Measurements from ENCODE around the gene PPAN.

The PPAN gene

DNA sequence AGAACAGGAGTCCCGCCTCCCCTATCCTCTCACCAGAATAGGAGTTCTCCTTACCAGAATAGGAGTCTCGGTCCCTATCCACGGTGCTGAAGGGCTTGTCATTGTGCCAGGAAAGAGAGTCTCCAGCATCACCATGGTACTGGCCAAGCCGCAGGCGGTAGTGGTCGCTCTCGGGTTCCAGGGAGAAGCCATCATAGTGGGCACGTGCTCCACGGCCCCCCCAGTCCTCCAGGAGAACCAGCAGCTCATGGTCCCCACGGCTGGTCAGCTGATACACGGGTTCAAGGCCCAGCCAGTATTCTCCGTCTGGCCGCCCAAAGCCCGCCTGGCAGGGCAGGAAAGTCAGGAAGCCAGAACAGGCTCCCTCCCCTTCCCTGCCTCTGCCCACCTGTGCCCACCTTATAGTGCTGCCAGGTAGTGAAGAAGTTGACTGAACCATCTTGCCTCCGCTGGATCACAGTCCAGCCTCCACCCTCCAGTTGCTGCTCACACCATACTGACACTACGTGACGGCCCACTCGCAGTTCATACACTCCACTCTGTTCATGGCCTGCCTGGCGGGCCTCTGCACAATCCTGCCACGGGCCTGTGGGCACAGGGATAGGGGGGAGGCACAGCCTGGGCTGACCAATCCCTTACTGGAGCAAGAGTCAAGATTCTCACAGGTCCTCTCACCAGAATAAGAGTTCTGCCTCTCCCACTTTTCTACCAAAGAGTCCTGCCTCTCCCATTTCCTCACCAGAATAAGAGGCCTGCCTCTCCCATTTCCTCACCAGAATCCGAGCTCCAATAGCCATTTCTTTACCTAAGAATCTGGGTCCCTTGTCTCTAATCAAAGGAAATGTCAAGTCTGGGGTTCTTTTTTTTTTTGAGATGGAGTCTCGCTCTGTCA, 12.6 kb upstream of the PPAN start:
- DNase-seq (ENCODE audit: low read depth): no peak

DNA sequence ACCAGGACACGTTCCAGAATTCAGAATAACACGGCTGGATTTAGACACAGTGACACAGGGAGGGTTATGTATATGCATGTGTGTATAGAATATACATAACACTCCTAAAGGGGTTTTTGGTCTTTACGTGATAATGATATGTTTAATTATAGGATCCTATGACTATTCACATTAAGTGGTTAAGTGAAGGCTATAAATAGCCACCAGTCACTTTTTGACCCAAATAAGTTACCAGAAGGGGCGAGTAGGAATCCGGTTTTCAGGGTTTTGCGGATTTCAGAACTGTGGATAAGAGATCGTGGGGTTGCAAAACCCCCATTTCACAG, 10.6 kb upstream of the PPAN start:
- no peak for DNase-seq (ENCODE audit: low read depth)

DNA sequence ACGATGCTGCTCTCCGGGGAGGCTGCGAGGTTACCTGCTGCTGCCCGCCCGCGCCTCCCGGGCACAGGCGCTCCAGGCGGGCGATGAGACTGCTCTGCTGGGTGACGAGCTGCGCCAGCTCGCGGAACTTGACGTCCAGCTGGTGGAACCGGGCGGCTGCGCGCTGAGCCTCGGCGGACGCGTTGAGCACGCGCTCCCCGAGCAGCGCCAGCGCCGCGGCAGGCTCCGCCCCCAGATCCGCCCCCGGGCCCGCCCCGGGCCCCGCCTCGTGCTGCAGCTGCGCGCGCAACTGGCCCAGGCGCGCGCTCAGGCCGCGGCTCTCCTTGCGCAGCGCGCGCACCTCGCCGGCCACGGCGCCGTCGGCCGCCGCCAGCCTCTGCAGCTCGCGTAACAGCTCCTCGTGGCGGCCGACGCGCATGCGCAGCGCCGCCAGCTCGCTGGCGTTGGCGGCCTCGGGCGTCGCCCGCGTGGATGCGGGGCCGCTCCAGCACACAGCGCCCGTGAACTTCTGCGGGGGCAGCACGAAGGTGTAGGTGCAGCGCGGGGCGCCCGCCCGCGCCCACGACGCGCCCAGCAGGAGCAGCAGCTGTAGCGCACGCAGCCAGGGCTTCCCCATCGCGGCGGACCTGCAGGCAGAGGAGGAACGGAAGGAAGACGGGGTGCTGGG, 10.1 kb upstream of the PPAN start:
- peak; percentile 83 for DNase-seq (ENCODE audit: low read depth)

DNA sequence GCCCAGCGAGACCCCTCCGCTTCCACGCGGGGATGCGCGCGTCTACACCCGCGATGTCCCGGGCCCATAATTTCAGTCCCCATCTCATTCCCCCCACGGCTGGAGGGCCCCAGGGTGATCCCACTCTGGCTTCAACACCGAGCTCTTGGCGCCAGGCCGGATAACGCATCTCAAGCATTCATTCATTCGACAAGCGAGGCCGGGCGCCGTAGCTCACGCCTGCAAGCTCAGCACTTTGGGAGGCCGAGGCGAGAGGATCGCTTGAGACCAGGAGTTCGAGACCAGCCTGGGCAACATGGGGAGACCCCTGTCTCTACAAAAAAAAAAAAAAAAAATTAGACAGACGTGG, 9.6 kb upstream of the PPAN start:
- DNase-seq (ENCODE audit: low read depth): no peak

DNA sequence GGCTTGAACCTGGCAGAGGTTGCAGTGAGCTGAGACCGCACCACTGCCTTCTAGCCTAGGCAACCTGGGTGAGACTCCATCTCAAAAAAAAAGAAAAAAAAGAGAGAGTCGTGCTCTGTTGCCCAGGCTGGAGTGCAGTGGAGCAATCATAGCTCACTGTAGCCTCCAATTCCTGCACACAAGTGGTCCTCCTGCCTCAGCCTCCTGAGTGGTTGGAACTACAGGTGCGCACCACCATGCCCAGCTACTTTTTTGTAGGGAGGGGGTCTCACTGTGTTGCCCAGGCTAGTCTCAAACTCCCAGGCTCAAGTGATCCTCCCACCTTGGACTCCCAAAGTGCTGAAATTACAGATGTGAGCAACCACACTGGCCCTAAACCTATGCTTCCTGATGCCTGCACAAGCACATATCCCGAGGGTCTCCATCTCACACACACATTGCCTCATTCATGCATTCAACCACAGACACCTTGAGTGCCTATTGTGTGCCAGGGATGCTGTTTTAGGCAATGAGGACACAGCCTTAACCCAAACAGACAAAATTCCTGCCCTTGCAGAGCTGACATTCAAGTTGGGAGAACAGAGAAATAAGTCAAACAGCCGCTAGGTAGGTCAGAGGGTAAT, 5.9 kb upstream of the PPAN start:
- DNase-seq (ENCODE audit: low read depth): no peak

DNA sequence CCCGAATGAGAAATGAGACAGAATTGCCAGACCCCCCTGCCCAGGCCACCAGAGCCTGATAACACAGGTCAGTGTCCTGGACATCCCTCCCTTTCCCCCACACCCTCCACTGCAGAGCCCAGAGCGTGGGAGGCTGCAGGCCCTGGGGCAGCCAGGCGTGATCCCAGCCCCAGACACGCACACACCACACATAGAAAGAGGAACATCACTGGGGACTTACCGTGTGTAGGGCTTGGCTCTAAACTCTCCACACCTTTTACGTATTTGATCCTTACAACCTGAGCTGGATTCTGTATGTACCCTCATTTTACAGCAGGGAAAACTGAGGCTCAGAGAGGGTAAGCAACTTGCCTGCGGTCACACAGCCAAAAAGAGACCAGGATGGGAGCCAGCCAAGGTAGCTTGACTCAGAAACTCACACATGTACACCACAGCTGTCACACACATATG, 3.4 kb upstream of the PPAN start:
- DNase-seq (ENCODE audit: low read depth): no peak

DNA sequence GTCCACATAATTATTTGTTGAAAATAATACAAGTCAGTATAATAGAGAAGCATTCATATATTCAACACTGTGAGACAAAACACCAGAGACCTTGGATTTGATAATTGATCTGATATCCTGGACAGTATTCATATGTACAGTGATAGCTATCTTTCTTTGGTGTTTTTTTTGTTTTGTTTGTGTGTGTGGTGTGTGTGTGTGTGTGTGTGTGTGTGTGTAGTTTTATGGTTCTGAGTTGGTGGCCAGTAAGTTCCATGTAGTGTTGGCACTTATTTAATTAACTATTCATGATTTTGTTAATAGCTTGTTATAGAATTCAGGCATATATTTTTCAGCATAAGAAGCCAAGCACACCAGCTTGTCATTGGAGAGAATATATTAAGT, 2.0 kb upstream of the PPAN start:
- no peak for DNase-seq (ENCODE audit: low read depth)

DNA sequence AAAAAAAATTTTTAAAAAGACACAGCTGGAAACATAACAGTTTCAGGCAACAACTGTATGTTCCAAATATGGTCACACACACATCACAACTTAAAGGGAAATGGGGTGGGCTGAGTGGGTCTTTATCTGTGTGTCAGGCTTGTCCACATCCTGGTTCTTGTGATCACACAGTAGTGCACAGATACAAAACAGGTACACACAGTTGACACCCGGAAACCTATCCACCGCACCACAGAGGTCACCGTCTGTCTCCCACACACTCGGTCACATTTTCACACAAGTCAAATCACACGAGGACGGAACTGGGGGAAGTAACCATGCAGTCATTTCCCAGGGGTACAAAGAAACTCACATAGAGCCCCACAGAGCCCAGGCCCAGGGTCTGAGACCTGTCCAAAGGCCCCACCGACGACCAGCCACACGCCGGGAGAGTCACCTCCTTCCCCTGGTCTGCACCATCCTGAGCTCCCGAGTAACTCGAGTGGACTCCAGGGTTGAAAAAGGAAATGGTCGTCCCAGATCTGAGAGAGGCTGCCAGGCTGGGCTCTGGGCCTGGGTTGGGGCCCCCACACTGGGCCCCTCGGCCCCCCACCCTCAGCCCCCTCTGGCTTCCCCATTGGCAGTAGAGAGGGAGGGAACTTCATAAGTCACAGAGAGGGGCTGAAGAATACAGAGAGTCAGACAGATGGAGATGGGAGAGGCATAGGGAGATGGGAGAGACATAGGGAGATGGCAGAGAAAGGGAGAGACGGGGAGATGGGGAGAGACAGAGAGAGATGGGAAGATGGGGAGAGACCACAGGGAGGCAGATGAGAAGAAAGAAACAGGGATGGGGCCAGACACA, 1.3 kb upstream of the PPAN start:
- peak; percentile 75 for DNase-seq (ENCODE audit: low read depth)

DNA sequence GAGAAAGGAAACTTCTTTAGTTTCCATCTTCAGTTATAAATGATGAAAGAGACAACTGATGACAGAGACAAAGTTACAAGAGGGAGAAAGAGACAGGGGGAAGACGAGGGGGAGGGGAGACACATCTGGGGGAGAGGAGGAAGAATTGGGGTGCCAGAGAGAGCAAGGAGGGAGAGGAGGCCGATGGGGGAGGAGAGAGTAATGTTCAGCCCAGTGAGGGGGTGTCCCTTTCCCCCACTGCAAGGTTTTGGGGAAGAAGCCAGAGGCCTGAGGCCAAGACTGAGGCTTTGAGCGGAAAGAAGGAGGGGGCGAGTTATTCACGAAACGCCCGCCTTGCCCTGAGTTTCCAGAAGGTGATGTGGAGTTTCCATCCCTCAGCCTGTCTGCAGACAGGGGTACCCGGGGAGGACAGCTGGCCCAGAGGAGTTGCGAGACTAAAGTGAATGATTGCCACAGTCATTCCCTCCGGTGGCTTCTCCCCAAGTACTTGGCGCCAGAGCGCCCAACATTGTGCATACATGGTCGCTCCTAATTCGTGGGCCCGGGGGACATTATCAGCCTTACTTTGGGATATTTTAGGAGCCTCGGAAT, 558 bp upstream of the PPAN start:
- peak; percentile 67 for DNase-seq (ENCODE audit: low read depth)

DNA sequence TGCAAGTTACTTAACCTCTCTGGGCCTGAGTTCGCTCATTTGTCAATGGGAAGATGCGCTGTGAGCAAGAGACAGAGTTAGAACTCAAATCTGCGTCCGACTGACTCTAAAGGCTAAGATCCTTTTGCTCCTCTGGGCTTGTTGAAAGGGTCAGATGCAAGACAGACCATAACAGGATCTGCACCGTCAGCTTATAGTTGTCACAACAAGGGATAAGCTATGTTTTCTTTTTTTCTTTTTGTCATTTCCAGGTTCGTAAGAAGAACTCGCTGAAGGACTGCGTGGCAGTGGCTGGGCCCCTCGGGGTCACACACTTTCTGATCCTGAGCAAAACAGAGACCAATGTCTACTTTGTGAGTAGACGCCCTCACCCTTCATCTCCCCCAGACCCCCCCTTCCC, 1.1 kb downstream of the PPAN start:
- no peak for DNase-seq (ENCODE audit: low read depth)

DNA sequence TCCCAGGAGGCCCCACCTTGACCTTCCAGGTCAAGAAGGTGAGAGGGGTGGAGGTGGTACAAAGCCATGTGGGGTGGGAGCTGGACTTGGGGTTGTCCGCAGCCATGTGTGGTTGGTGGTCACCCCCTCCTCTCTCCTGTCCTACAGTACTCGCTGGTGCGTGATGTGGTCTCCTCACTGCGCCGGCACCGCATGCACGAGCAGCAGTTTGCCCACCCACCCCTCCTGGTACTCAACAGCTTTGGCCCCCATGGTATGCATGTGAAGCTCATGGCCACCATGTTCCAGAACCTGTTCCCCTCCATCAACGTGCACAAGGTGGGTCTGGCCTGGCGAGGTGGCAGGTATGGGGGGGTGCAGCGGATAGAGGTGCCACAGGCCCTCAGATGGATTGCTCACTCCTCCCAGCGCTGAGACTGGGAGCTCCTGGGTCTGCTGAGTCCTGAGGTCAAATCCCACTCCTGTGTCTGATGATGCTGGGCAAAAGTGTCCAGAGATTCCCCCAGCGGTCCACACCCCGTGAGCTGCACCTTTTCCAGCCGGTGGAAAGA, 1.7 kb downstream of the PPAN start:
- DNase-seq (ENCODE audit: low read depth): no peak

DNA sequence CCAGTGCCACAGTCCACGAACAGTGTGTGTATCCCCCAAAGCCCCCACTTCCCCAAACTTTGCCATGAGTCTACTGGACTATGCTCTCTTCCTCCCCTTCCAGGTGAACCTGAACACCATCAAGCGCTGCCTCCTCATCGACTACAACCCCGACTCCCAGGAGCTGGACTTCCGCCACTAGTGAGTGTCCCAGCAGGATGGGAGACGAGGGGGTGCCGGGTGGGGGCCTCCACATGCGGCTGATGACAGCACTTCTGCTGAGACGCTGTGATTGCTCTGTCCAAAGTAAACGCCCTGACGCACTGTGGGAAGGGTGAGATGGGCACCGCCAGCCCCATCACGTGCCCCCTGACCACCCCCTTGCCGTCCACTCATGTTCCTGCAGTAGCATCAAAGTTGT, 3.4 kb downstream of the PPAN start:
- DNase-seq (ENCODE audit: low read depth): no peak

DNA sequence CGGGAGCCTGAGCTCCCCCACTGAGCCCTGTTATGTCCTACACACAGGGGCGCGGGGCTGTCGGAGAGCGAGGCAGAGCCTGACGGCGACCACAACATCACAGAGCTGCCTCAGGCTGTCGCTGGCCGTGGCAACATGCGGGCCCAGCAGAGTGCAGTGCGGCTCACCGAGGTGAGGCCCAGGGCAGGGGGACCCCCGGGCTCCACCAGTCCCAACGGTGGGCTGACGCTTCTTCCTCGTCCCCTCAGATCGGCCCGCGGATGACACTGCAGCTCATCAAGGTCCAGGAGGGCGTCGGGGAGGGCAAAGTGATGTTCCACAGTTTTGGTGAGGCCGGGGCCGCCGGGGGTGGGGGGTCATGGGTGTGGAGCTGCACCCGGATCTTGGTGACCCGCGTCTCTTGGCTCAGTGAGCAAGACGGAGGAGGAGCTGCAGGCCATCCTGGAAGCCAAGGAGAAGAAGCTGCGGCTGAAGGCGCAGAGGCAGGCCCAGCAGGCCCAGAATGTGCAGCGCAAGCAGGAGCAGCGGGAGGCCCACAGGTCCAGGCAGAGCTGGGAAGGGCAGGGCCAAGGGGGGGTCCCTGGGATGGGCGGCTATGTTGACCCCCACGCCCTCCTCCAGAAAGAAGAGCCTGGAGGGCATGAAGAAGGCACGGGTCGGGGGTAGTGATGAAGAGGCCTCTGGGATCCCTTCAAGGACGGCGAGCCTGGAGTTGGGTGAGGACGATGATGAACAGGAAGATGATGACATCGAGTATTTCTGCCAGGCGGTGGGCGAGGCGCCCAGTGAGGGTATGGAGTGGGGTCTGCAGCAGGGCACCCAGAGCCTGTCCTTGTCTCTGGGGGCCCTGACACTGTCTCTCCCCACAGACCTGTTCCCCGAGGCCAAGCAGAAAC, 4.2 kb downstream of the PPAN start:
- no peak for DNase-seq (ENCODE audit: low read depth)

DNA sequence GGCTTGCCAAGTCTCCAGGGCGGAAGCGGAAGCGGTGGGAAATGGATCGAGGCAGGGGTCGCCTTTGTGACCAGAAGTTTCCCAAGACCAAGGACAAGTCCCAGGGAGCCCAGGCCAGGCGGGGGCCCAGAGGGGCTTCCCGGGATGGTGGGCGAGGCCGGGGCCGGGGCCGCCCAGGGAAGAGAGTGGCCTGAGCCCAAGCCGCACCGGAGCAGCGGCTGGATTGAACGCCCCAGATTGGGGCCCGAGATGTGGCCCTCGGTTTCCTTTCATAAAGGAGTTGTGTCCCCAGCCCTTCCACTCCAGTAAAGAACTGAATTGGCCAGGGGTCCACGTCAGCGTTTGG, 4.8 kb downstream of the PPAN start:
- DNase-seq (ENCODE audit: low read depth): no peak

DNA sequence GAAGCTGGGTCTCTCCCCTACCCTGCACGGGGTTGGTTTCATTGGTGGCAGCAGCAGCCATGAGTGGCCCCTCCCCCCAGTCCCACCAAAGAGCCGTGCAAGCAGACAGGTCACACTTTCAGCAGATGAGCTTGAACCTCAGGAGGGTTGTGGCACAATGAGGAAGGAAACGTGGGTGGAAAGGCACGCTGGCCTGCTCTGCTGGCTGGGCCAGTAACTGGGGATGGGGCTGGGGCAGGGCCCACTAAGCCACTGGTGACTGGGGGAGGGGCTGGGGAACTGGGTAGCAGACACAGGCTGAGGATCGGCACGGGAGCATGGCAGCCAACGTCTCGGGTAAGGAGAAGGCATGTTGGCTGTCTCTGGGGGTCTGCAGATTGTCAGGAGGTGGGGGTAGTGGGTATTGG, 5.2 kb downstream of the PPAN start, which contains the start of gene P2RY11:
P2RY11 (plus strand) TSS at position 289 of the 407 bp plus-strand sequence; CDS start at position 318, 29 bp downstream.
- DNase-seq (ENCODE audit: low read depth): no peak

DNA sequence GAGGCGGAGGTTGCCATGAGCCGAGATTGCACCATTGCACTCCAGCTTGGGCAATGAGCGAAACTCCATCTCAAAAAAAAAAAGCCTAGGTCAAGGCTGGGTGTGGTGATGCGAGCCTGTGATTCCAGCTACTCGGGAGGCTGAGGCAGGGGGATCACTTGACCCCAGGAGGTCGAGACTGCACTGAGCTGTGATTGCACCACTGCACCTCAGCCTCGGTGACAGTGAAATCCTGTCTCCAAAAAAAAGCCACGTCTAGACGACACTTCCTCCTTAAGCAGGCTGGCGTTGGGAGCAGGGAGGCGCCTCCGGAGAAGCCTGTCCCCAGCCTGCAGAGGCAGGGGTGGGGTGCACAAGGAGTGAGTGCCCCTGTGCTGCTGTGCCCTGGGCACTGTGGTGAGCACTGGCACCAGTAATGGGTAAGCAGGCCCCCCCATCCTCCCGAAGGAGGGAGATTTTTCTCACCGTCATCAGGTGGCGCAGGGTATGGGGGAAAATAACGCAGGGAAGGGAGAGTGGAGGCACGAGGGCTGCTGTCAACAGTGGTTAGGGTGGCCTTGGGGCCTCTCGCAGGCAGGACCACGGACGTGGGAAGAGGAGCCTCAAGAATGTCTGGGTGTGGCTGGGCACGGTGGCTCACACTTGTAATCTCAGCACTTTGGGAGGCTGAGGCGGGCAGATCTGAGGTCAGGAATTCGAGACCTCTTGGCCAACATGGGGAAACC, 6.0 kb downstream of the PPAN start:
- peak; percentile 57 for DNase-seq (ENCODE audit: low read depth)

DNA sequence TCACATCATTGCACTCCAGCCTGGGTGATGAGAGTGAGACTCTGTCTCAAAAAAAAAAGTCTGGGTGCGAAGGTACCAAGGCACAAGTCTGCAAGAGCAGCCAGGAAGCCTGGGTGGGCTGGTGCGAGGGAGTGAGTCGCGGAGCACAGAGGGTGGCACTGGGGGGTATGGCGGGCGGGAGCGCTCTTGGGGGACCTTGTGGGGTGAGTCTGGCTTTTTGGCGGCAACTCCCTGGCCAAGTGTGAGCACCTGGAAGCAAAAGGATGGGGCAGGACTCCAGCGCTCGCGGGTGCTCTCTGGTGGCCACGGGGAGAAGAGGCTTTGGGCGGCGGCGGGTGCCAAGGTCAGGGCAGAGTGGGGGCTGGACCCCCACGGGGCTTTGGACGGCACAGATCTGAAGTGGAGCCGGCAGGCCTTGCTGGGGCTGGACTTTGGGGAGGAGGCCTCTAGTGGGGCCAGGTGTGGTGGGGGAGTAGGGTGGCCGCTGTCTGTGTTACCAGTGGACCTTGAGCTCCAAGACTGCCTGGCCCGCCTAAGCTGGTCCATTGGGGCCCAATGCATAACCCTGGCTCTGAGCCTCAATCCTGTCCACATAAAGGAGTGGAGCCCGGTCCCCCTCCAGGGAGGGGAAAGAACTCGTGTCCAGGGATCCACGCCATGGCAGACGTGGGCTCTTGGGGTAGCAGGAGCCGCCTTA, 6.9 kb downstream of the PPAN start:
- peak; percentile 55 for DNase-seq (ENCODE audit: low read depth)

DNA sequence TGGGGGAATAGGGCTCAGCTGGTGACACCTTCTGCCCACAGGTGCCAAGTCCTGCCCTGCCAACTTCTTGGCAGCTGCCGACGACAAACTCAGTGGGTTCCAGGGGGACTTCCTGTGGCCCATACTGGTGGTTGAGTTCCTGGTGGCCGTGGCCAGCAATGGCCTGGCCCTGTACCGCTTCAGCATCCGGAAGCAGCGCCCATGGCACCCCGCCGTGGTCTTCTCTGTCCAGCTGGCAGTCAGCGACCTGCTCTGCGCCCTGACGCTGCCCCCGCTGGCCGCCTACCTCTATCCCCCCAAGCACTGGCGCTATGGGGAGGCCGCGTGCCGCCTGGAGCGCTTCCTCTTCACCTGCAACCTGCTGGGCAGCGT, 7.4 kb downstream of the PPAN start:
- DNase-seq (ENCODE audit: low read depth): no peak

DNA sequence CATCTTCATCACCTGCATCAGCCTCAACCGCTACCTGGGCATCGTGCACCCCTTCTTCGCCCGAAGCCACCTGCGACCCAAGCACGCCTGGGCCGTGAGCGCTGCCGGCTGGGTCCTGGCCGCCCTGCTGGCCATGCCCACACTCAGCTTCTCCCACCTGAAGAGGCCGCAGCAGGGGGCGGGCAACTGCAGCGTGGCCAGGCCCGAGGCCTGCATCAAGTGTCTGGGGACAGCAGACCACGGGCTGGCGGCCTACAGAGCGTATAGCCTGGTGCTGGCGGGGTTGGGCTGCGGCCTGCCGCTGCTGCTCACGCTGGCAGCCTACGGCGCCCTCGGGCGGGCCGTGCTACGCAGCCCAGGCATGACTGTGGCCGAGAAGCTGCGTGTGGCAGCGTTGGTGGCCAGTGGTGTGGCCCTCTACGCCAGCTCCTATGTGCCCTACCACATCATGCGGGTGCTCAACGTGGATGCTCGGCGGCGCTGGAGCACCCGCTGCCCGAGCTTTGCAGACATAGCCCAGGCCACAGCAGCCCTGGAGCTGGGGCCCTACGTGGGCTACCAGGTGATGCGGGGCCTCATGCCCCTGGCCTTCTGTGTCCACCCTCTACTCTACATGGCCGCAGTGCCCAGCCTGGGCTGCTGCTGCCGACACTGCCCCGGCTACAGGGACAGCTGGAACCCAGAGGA, 7.9 kb downstream of the PPAN start:
- no peak for DNase-seq (ENCODE audit: low read depth)

Data from activated gamma-delta T cell treated with anti-CD3 and anti-CD28 coated beads, Interleukin-2, amount 50 U/mL, for 16 hours (primary cell).